Muscle layer of colon (tissue), 2 donors: Measurements from ENCODE around the gene TFB1M.
"Not testable (repeated sequence)": the region's sequence is repeated elsewhere in the genome, so short reads cannot be mapped to it uniquely, and the experiment has no call there.

Source experiments
- H3K27ac ChIP-seq: one replicate; pipeline ENCODE4 v1.7.0; 2013; ENCODE audit warnings: low read depth, mild to moderate bottlenecking, low read length, moderate library complexity
- H3K27me3 ChIP-seq, 2 donors: one replicate each; pipeline ENCODE4 v1.7.0; 2013; ENCODE audit warnings: low read length in 2 of 2, mild to moderate bottlenecking in 2 of 2; ENCODE audit not compliant: insufficient read depth in 2 of 2, control insufficient read depth in 1 of 2
- H3K36me3 ChIP-seq: one replicate; pipeline ENCODE4 v1.7.0; 2013; ENCODE audit warnings: mild to moderate bottlenecking, low read length; ENCODE audit not compliant: insufficient read depth
- H3K4me1 ChIP-seq: one replicate; pipeline ENCODE4 v1.7.0; 2013; ENCODE audit warnings: mild to moderate bottlenecking, low read length; ENCODE audit not compliant: insufficient read depth
- H3K4me3 ChIP-seq, 2 donors: one replicate each; pipeline ENCODE4 v1.7.0; 2013; ENCODE audit warnings: low read length in 2 of 2, low read depth in 1 of 2, mild to moderate bottlenecking in 1 of 2, moderate library complexity in 1 of 2
- H3K9ac ChIP-seq: one replicate; pipeline ENCODE4 v1.7.0; 2013; ENCODE audit warnings: low read length
- H3K9me3 ChIP-seq: one replicate; pipeline ENCODE4 v1.7.0; 2013; ENCODE audit warnings: mild to moderate bottlenecking, low read length
- donor health status: abdominal sarcoma.
- donor health status: Adenocarcinoma of cecum.

The TFB1M gene

GRCh38 chr6:155344341-155345006, 30.2 kb upstream of the TFB1M start:
- Histone ChIP-seq H3K27ac (no peak overlapping the region), H3K36me3 (no peaks in the 10 kb centered on the region)

GRCh38 chr6:155341130-155341828, 27.0 kb upstream of the TFB1M start:
- Histone ChIP-seq H3K36me3 (no peaks in the 10 kb centered on the region), H3K4me3 (no peak overlapping the region), H3K4me1 (no peaks in the 10 kb centered on the region), H3K27me3 (no peaks in the 10 kb centered on the region), H3K27ac (no peak overlapping the region), H3K9ac (no peak overlapping the region), H3K9me3 (no peaks in the 10 kb centered on the region)

More at GRCh38 chr6:155344341-155345006, 30.2 kb upstream of the TFB1M start:
- no peak overlapping the region for H3K9ac ChIP-seq
- H3K4me1 ChIP-seq: no peaks in the 10 kb centered on the region
- no peaks in the 10 kb centered on the region for H3K9me3 ChIP-seq
- no peaks in the 10 kb centered on the region for H3K27me3 ChIP-seq
- no peak overlapping the region for H3K4me3 ChIP-seq

GRCh38 chr6:155340464-155341129, 26.3 kb upstream of the TFB1M start:
- no peaks in the 10 kb centered on the region for H3K36me3 ChIP-seq
- H3K4me1 ChIP-seq: no peaks in the 10 kb centered on the region
- no peaks in the 10 kb centered on the region for H3K9me3 ChIP-seq
- no peak overlapping the region for H3K27ac ChIP-seq
- no peak overlapping the region for H3K9ac ChIP-seq
- H3K27me3 ChIP-seq: no peaks in the 10 kb centered on the region
- no peak overlapping the region for H3K4me3 ChIP-seq

GRCh38 chr6:155339929-155340328, 25.6 kb upstream of the TFB1M start:
- not testable (repeated sequence) for H3K4me1 ChIP-seq, H3K36me3 ChIP-seq, H3K27me3 ChIP-seq, H3K27ac ChIP-seq, H3K4me3 ChIP-seq, H3K9me3 ChIP-seq, H3K9ac ChIP-seq

GRCh38 chr6:155338237-155338636, 24.0 kb upstream of the TFB1M start:
- not testable (repeated sequence) for H3K9ac ChIP-seq, H3K4me3 ChIP-seq, H3K27me3 ChIP-seq, H3K4me1 ChIP-seq, H3K36me3 ChIP-seq, H3K27ac ChIP-seq, H3K9me3 ChIP-seq

- Histone ChIP-seq H3K4me3 (no peak overlapping the region), H3K9me3 (no peaks in the 10 kb centered on the region), H3K4me1 (no peaks in the 10 kb centered on the region), H3K27ac (no peak overlapping the region), H3K9ac (no peak overlapping the region), H3K27me3 (no peaks in the 10 kb centered on the region), H3K36me3 (no peaks in the 10 kb centered on the region)
These were observed 21.0 kb upstream of the TFB1M start for GRCh38 chr6:155335265-155335664.

GRCh38 chr6:155334073-155334472, 19.8 kb upstream of the TFB1M start:
- H3K27ac ChIP-seq, H3K4me3 ChIP-seq, H3K36me3 ChIP-seq, H3K4me1 ChIP-seq, H3K9me3 ChIP-seq, H3K27me3 ChIP-seq, H3K9ac ChIP-seq: not testable (repeated sequence)

GRCh38 chr6:155333414-155333813, 19.1 kb upstream of the TFB1M start:
- Histone ChIP-seq H3K36me3 (no peaks in the 10 kb centered on the region), H3K4me1 (no peaks in the 10 kb centered on the region), H3K9ac (no peak overlapping the region), H3K27me3 (no peaks in the 10 kb centered on the region), H3K27ac (no peak overlapping the region), H3K4me3 (no peak overlapping the region), H3K9me3 (no peaks in the 10 kb centered on the region)

GRCh38 chr6:155330922-155331321, 16.6 kb upstream of the TFB1M start:
- H3K36me3 ChIP-seq: no peaks in the 10 kb centered on the region
- no peak overlapping the region for H3K4me3 ChIP-seq
- H3K27ac ChIP-seq: no peak overlapping the region
- no peaks in the 10 kb centered on the region for H3K27me3 ChIP-seq
- H3K9me3 ChIP-seq: no peaks in the 10 kb centered on the region
- peaks cover 3% of the 10 kb centered on the region for H3K4me1 ChIP-seq
- no peak overlapping the region for H3K9ac ChIP-seq

GRCh38 chr6:155330133-155330734, 15.9 kb upstream of the TFB1M start:
- H3K4me3 ChIP-seq: no peak overlapping the region
- peaks cover 3% of the 10 kb centered on the region for H3K4me1 ChIP-seq
- H3K27me3 ChIP-seq: no peaks in the 10 kb centered on the region
- no peak overlapping the region for H3K9ac ChIP-seq
- no peaks in the 10 kb centered on the region for H3K9me3 ChIP-seq
- no peaks in the 10 kb centered on the region for H3K36me3 ChIP-seq
- no peak overlapping the region for H3K27ac ChIP-seq

GRCh38 chr6:155329460-155330132, 15.3 kb upstream of the TFB1M start:
- Histone ChIP-seq H3K27me3 (no peaks in the 10 kb centered on the region), H3K4me3 (no peak overlapping the region), H3K27ac (no peak overlapping the region), H3K9ac (no peak overlapping the region), H3K9me3 (no peaks in the 10 kb centered on the region), H3K36me3 (no peaks in the 10 kb centered on the region), H3K4me1 (peaks cover 3% of the 10 kb centered on the region)
